DOHH2 (cell line): Measurements from ENCODE around the gene LGALS3BP.

Experiments used
- H3F3A ChIP-seq: fragments of 200-600 bp; sonication (generic), shearing (Covaris generic); 2 replicates; pipeline ENCODE4 v1.6.0; 2016; ENCODE audit warnings: antibody characterized with exemption, mild to moderate bottlenecking; ENCODE audit not compliant: control insufficient read depth, insufficient read depth
- H3K27ac ChIP-seq: fragments of 200-600 bp; sonication (generic); 2 replicates; pipeline ENCODE4 v1.5.1; 2014; ENCODE audit warnings: low read depth, mild to moderate bottlenecking, low read length, moderate library complexity
- H3K27me3 ChIP-seq: fragments of 200-600 bp; sonication (generic); 2 replicates; pipeline ENCODE4 v1.6.1; 2014; ENCODE audit warnings: mild to moderate bottlenecking, low read length, mixed read lengths; ENCODE audit not compliant: control insufficient read depth
- H3K36me3 ChIP-seq: fragments of 200-600 bp; sonication (generic); 2 replicates; pipeline ENCODE4 v1.6.1; 2014; ENCODE audit warnings: mild to moderate bottlenecking, low read length, moderate library complexity, mixed read lengths; ENCODE audit not compliant: control insufficient read depth
- H3K4me1 ChIP-seq: fragments of 200-600 bp; sonication (generic); 2 replicates; pipeline ENCODE4 v1.6.1; 2014; ENCODE audit warnings: mild to moderate bottlenecking, low read length, mixed read lengths; ENCODE audit not compliant: control insufficient read depth
- H3K4me2 ChIP-seq: fragments of 200-600 bp; sonication (generic); 2 replicates; pipeline ENCODE4 v1.6.0; 2014; ENCODE audit warnings: mild to moderate bottlenecking, low read length, moderate library complexity
- H3K4me3 ChIP-seq: fragments of 200-600 bp; sonication (generic); 2 replicates; pipeline ENCODE4 v1.5.1; 2014; ENCODE audit warnings: mild to moderate bottlenecking, low read length, mixed read lengths
- H3K79me2 ChIP-seq: fragments of 200-600 bp; sonication (generic); 2 replicates; pipeline ENCODE4 v1.6.1; 2014; ENCODE audit warnings: mild to moderate bottlenecking, low read length, mixed read lengths; ENCODE audit not compliant: control insufficient read depth
- H3K9me2 ChIP-seq: fragments of 200-600 bp; sonication (generic); replicated peaks from 2 replicates; pipeline ENCODE4 v1.6.1; 2014; ENCODE audit warnings: mild to moderate bottlenecking, low read length, mixed read lengths; ENCODE audit not compliant: control insufficient read depth
- H3K9me3 ChIP-seq: fragments of 200-600 bp; sonication (generic); 2 replicates; pipeline ENCODE4 v1.6.1; 2014; ENCODE audit warnings: antibody characterized with exemption, low read length, mixed read lengths; ENCODE audit not compliant: control insufficient read depth, insufficient read depth
- H4K20me1 ChIP-seq: fragments of 200-600 bp; sonication (generic); 2 replicates; pipeline ENCODE4 v1.6.0; 2014; ENCODE audit warnings: low read depth, mild to moderate bottlenecking, antibody characterized with exemption, low read length, moderate library complexity; ENCODE audit not compliant: control insufficient read depth, insufficient read depth
- CTCF ChIP-seq: fragments of 200-600 bp; sonication (generic); IDR thresholded peaks from one replicate; pipeline ENCODE4 v1.5.1; 2014; ENCODE audit warnings: antibody characterized with exemption, mild to moderate bottlenecking, low read depth, low read length; ENCODE audit not compliant: poor library complexity, severe bottlenecking
- EZH2phosphoT487 ChIP-seq: fragments of 200-600 bp; sonication (generic); IDR thresholded peaks from 2 replicates; pipeline ENCODE4 v1.6.1; 2017; ENCODE audit warnings: borderline replicate concordance, mild to moderate bottlenecking, antibody characterized with exemption, low read length, moderate library complexity, mixed read lengths

LGALS3BP gene

GRCh38 chr17:78925662-78926555, 53.8 kb downstream of the LGALS3BP start:
- Histone ChIP-seq H4K20me1 (no peaks in the 10 kb centered on the region), H3K79me2 (no peaks in the 10 kb centered on the region), H3K9me2 (no peaks in the 10 kb centered on the region), H3K4me1 (peaks cover 5% of the 10 kb centered on the region; the same call in 1 of the 2 replicates), H3F3A (no peaks in the 10 kb centered on the region), H3K27me3 (peaks cover 16% of the 10 kb centered on the region), H3K27ac (no peak overlapping the region), H3K4me2 (no peak overlapping the region), H3K36me3 (no peaks in the 10 kb centered on the region), H3K9me3 (no peaks in the 10 kb centered on the region), H3K4me3 (no peak overlapping the region)
- TF ChIP-seq EZH2phosphoT487 (no peak), CTCF (no peak)

GRCh38 chr17:78925234-78925633, 54.5 kb downstream of the LGALS3BP start, which contains the start of gene TIMP2:
Gene TIMP2 (minus strand): TSS chr17:78925387. CDS start chr17:78925088, 299 bp downstream.
- Histone ChIP-seq H3K4me3 (no peak within 1 kb of the TSS), H3K9me2 (no peaks in the 10 kb centered on the region), H3K4me2 (no peak within 1 kb of the TSS), H3K79me2 (no peaks in the 10 kb centered on the region), H3K4me1 (peaks cover 5% of the 10 kb centered on the region; the same call in 1 of the 2 replicates), H3K9me3 (no peaks in the 10 kb centered on the region), H3K27ac (no peak within 1 kb of the TSS), H3F3A (no peaks in the 10 kb centered on the region), H3K36me3 (no peaks in the 10 kb centered on the region), H4K20me1 (no peaks in the 10 kb centered on the region), H3K27me3 (peaks cover 16% of the 10 kb centered on the region)
- TF ChIP-seq EZH2phosphoT487 (no peak), CTCF (no peak)

GRCh38 chr17:78924481-78925151, 55.1 kb downstream of the LGALS3BP start:
- Histone ChIP-seq H3K4me2 (no peak overlapping the region), H3K27ac (no peak overlapping the region), H3K36me3 (no peaks in the 10 kb centered on the region), H3K9me3 (no peaks in the 10 kb centered on the region), H4K20me1 (no peaks in the 10 kb centered on the region), H3K79me2 (no peaks in the 10 kb centered on the region), H3F3A (no peaks in the 10 kb centered on the region), H3K4me3 (no peak overlapping the region), H3K4me1 (peaks cover 5% of the 10 kb centered on the region; the same call in 1 of the 2 replicates), H3K9me2 (no peaks in the 10 kb centered on the region), H3K27me3 (peaks cover 16% of the 10 kb centered on the region)
- no peak for TF ChIP-seq EZH2phosphoT487
- TF ChIP-seq CTCF = no peak
